Fibroblast of skin of back (primary cell): ENCODE measurements around the gene PRKN.
A peak's percentile ranks its signal among the peaks of the same experiment; 100 is the strongest.
"Not testable (repeated sequence)": the region's sequence is repeated elsewhere in the genome, so short reads cannot be mapped to it uniquely, and the experiment has no call there.

ENCODE experiments used
- DNase-seq: peaks from one replicate; pipeline ENCODE4 v3.0.0-alpha.2; 2013

PRKN gene

GRCh38 chr6:161830866-161831616 lies 896.5 kb downstream of the PRKN start:
- DNase-seq: no peak

- DNase-seq: peak; percentile 20
Measured at GRCh38 chr6:161829291-161829729, 898.3 kb downstream of the PRKN start.

GRCh38 chr6:161828355-161828754 lies 899.2 kb downstream of the PRKN start:
- DNase-seq: no peak

- no peak for DNase-seq
Measured at GRCh38 chr6:161826512-161826911, 901.1 kb downstream of the PRKN start.

GRCh38 chr6:161822204-161822603 lies 905.4 kb downstream of the PRKN start:
- DNase-seq: not testable (repeated sequence)

GRCh38 chr6:161817881-161818280 lies 909.7 kb downstream of the PRKN start:
- DNase-seq: no peak

GRCh38 chr6:161815965-161816364 lies 911.6 kb downstream of the PRKN start:
- no peak for DNase-seq

GRCh38 chr6:161813156-161813555 lies 914.4 kb downstream of the PRKN start:
- no peak for DNase-seq

- no peak for DNase-seq
Measured at GRCh38 chr6:161809971-161810370, 917.6 kb downstream of the PRKN start.

- DNase-seq: peak; percentile 13
Measured at GRCh38 chr6:161804838-161805237, 922.7 kb downstream of the PRKN start.

- DNase-seq: no peak
Measured at GRCh38 chr6:161803131-161803530, 924.4 kb downstream of the PRKN start.

GRCh38 chr6:161802231-161802630 lies 925.3 kb downstream of the PRKN start:
- DNase-seq: no peak

GRCh38 chr6:161798844-161799394 lies 928.6 kb downstream of the PRKN start:
- no peak for DNase-seq

- DNase-seq: no peak
Measured at GRCh38 chr6:161796681-161797080, 930.9 kb downstream of the PRKN start.

- DNase-seq: no peak
Measured at GRCh38 chr6:161792851-161793493, 934.6 kb downstream of the PRKN start.

- no peak for DNase-seq
Measured at GRCh38 chr6:161788531-161788930, 939.0 kb downstream of the PRKN start.

- no peak for DNase-seq
Measured at GRCh38 chr6:161772176-161772575, 955.4 kb downstream of the PRKN start.

- no peak for DNase-seq
Measured at GRCh38 chr6:161761966-161762365, 965.6 kb downstream of the PRKN start.

- DNase-seq: no peak
Measured at GRCh38 chr6:161755080-161755479, 972.5 kb downstream of the PRKN start.

- peak; percentile 43 for DNase-seq
Measured at GRCh38 chr6:161750686-161751085, 976.9 kb downstream of the PRKN start.

GRCh38 chr6:161749576-161749975 lies 978.0 kb downstream of the PRKN start:
- DNase-seq: no peak

GRCh38 chr6:161748535-161749416 lies 978.8 kb downstream of the PRKN start:
- peak; percentile 46 for DNase-seq

GRCh38 chr6:161747506-161747905 lies 980.1 kb downstream of the PRKN start:
- DNase-seq: no peak
